NT2/D1 (cell line): ENCODE results near the gene CRYBB2.

Source experiments
- SUZ12 ChIP-seq: IDR thresholded peaks from 2 replicates; pipeline ENCODE4 v1.6.1; 2011; ENCODE audit not compliant: insufficient read length, insufficient read depth; ENCODE audit errors: extremely low read depth
- YY1 ChIP-seq: IDR thresholded peaks from 2 replicates; pipeline ENCODE4 v1.6.1; 2011; ENCODE audit not compliant: insufficient read length, insufficient read depth
- ZNF274 ChIP-seq: IDR thresholded peaks from 2 replicates; pipeline ENCODE4 v1.6.1; 2011; ENCODE audit warnings: mild to moderate bottlenecking, low read depth, low read length

DNA sequence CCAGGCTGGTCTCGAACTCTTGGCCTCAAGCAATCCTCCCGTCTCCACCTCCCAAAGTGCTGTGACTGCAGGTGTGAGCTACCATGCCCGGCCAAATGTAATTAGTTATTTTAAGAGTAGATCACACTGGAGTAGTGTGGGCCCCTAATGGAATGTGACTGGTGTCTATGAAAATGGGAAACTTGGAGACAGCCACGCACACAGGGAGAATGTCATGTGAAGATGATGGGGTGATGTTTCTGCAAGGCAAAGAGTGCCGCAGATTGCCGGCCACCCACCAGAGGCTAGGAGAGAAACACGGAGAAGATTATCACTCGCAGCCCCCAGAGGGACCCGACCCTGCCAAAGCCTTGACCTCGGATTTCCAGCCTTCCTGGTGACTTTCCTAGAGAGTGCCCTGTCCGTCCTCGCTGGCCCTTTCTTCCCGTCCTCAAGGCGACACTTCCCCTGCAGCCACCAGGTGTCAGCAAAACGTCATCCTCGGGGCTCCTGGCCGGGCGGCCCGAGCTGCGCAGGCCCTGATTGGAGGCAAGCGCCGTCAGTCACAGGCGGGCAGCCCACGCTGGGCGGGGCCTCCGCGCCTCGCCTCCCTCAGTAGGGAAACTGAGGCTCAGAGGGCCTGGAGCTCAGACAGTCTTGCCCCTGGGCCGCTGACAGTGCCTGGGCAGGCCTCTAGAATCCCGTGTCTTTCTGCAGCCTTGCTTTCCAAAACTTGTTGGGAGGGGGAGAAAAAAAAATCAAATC is 16.3 kb downstream of the CRYBB2 start:
- TF ChIP-seq ZNF274 (no peak), YY1 (no peak), SUZ12 (no peak)
